CD1c-positive myeloid dendritic cell (primary cell): ENCODE measurements around the gene OSBP.
A peak's percentile ranks its signal among the peaks of the same experiment; 100 is the strongest.

ENCODE experiments used
- DNase-seq: peaks from one replicate; pipeline ENCODE4 v3.0.0-alpha.2; 2016; ENCODE audit errors: extremely low spot score

The OSBP gene

GRCh38 chr11:59602432-59602831 is 13.1 kb downstream of the OSBP start:
- DNase-seq: no peak

GRCh38 chr11:59601788-59602187 is 13.8 kb downstream of the OSBP start:
- DNase-seq: no peak

DNA sequence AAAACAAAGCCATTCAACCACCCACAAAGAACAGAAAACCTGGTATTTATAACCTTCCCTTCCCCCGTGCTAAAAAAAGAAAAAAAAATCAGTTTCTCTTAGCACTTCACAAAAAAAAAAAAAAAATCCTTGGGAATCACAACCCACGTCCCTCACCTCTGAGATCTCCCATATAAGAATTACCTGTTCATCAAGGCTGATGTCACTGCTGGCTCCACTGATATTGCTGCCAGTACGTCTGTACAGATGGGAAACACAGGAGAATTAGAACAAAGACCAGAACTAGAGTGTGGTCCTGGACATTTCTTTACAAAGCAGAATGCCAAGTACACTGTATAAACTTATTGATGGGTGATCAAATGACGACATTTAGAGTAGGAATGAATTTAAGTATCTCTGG is 14.9 kb downstream of the OSBP start:
- no peak for DNase-seq

GRCh38 chr11:59600234-59600633 is 15.3 kb downstream of the OSBP start:
- no peak for DNase-seq

GRCh38 chr11:59598961-59599360 is 16.6 kb downstream of the OSBP start:
- no peak for DNase-seq

DNA sequence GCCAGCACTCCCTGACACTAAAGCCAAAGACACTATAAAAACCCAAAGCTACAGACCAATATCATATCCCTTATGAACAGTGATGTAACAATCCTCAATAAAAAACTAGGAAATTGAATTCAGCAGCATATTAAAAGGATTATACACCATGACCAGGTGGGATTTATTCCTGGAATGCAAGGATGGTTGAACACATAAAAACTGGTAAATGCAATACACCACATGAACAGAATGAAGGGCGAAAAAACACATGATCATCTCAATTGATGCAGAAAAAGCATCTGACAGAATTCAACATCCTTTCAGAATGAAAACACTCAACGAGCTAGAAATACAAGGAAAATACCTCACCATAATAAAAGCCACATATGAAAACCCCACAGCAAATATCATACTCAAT is 31.3 kb downstream of the OSBP start:
- DNase-seq: no peak

DNA sequence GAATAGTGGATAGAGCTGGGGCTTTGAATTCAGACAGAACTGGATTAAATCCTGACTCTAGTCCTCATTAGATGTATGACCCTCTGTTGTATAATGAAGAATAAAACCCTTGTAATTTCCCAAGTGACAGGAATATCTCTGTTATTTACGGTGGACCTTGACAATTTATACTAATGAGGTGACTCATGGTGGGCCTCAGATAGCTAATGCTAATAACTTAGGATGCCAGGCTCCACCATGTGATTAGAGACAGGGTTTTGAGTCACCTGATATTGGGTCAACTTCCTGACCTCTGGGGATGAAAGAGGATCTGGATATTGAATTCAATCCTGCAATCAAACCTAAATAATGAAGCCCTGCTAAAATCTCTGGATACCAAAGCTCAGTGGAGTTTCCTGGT is 33.6 kb downstream of the OSBP start:
- DNase-seq: no peak

- DNase-seq: no peak
Observed at GRCh38 chr11:59578369-59578768, 37.2 kb downstream of the OSBP start.

GRCh38 chr11:59575505-59575904 is 40.1 kb downstream of the OSBP start:
- DNase-seq: no peak

- no peak for DNase-seq
Observed at GRCh38 chr11:59574932-59575502, 40.6 kb downstream of the OSBP start.

DNA sequence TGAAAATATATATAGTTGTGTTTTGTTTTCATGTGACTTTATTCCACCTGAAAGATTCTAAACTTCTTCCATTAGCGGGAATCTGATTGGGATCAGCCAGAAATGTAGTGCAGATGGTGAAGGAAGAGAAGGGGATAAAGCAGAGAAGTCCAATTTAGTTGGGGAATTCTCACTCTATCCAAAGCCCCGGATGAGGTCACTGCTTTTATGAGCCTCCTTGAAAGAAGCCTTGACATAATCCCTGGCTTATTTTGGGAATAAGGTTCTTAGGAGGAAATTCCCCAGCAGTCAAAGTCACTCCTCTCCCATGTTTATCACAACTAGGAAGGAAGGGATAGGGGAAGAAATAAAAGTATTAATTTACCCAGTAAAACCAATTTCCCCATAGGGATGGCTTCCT is 41.1 kb downstream of the OSBP start:
- no peak for DNase-seq

DNA sequence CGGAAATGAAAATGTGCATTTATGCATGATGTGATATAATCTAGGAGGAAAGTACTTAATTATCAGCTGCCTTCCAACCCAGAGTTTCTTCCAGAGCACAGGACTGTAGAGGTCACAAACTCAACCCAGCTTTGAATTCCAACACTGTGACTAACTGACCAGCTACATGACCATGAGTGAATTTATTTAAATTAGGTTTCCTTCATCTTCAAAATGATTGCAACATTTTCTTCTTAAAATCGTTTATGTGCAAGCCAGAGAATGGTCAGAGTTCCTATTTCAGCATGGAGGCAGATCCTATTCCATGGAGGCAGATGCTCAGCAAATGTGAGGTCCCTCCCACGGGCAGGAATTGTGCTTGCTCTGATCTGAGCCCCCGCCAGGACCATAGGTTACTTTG is 42.4 kb downstream of the OSBP start:
- no peak for DNase-seq

DNA sequence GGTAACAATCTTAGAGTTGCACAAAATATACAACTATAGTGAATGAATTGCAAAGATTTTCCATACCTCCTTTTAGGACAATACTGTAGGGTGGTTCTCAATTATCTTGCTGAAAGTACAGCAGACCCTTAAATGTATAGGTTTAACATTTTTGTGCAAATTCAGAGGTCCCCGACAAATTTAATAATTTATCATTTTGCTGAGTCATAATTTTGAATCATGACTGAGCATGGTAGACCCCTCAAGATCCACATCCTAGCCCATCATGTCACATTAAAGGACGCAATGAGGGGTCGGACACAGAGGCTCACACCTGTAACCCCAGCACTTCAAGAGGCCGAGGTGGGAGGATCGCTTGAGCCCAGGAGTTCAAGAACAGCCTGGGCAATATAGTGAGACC is 43.5 kb downstream of the OSBP start:
- no peak for DNase-seq

GRCh38 chr11:59562292-59562691 is 53.3 kb downstream of the OSBP start:
- DNase-seq: no peak

DNA sequence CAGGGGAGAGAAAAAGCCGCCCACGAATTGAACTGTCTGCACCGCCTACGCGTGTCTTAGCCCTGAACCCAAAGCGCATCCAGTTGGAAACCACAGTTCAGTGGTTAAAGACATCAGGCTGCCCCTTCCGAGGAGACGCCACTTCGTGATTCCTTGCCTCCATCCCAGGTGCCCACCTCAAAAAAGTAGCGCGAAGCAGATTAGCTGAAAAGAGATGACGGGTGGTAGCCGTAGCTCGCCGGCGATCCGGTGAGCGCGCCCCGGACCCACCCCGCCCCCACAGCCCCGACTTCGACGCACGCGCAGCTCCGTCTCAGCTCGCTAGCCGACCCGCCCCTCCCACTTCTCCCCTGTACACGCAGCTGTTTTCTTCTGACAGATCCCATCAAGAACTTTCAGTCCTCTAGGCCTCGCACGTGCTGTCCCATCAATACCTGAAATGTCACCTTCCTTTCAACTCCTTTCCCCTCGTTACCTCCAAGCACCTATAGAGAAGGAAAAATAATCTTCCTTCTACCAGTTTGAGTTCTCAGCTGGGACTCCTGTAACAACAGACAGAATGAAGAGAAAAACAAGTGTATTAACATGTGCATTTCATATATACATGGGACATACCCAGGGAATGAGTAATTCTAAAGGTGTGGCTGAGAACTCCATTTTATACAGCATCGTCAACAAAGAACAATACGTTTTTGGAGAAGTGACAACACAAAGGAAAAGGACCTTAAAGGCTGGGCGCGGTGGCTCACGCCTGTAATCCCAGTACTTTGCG is 54.7 kb downstream of the OSBP start:
- DNase-seq: peak; percentile 96

GRCh38 chr11:59560290-59560701 is 55.3 kb downstream of the OSBP start:
- DNase-seq: no peak

DNA sequence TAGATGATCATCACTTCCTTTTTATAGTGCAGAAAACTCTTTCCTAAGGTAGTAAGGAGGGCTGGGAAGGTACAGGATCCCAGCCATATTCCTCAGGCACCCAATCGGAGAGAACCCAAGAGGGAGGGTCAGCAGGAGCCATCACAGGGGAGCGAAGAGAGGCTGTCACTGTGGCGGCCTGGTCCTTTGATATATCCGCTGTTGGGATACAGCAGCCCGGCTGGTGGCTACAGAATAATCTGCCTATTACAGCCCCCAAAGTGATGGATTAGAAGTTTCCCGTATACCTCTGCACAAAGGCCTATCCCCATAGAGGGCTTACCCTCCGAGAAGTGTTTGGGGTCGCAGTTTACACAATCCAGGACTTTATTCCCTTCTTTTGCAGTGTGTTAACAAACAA is 55.7 kb downstream of the OSBP start:
- DNase-seq: no peak

DNA sequence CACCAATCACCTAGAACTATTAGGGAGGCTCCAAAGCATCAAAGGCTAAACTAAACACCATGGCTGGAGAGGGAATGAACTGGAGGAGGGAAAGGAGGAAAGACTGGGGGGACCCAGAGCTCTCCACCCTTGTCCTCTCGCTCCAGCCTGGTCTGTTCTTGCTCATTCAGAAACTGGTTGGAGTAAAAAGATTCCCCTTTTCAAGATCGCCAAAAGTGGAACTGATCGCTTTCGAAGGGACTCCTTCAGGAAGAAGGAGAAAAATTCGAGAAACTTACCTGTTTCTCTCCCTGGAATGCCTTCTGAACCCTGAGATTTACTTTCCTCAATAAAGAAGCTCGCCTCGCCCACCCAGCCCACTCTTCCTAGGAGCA is 57.3 kb downstream of the OSBP start:
- peak; percentile 79 for DNase-seq

- no peak for DNase-seq
Observed at GRCh38 chr11:59556917-59557348, 58.6 kb downstream of the OSBP start.

- DNase-seq: peak; percentile 55
Observed at GRCh38 chr11:59556115-59556916, 59.3 kb downstream of the OSBP start.

- DNase-seq: no peak
Observed at GRCh38 chr11:59555601-59556114, 59.9 kb downstream of the OSBP start.

- DNase-seq: no peak
Observed at GRCh38 chr11:59553323-59553722, 62.3 kb downstream of the OSBP start.

DNA sequence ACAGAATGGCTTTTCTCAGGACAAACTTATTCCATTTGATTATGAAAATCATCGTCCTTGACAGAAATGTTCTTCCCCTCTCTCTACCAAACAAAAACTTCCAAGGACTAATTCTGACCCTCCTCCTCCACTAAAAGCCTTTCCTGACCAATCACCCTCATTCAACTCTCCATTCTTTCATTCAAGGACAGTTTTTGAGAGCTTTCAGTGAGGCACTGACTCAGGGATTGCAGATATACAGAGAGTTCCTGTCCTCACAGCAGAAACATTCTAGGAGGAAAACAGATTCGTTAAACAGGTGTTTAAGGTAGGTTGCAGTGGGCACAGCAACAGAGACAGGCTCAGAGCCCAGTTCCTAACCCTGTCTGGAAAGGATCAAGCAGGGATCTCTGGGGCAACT is 62.7 kb downstream of the OSBP start:
- no peak for DNase-seq
